Type B pancreatic cell (in vitro differentiated cells): ENCODE measurements around the gene TRIM4. TPM values are rescaled to one million over a fixed set of nuclear protein-coding genes. Genes with fewer than 3 reads are reported as not detected.
"Not testable (repeated sequence)": the region's sequence is repeated elsewhere in the genome, so short reads cannot be mapped to it uniquely, and the experiment has no call there.

Experiments
- DNase-seq: peaks from one replicate; pipeline ENCODE4 v3.0.0; 2021; ENCODE audit warnings: mixed read lengths; ENCODE audit not compliant: unreplicated experiment; ENCODE audit errors: extremely low spot score
- H3K27ac Mint-ChIP-seq: 2 replicates; pipeline ENCODE4 v1.8.0; 2021; ENCODE audit warnings: mild to moderate bottlenecking, mixed read lengths
- H3K27me3 Mint-ChIP-seq: 2 replicates; pipeline ENCODE4 v1.8.0; 2021; ENCODE audit warnings: mixed read lengths
- H3K36me3 Mint-ChIP-seq: 2 replicates; pipeline ENCODE4 v1.8.0; 2021; ENCODE audit warnings: mixed read lengths
- H3K4me1 Mint-ChIP-seq: one replicate; pipeline ENCODE4 v1.8.0; 2021; ENCODE audit warnings: mixed read lengths; ENCODE audit not compliant: unreplicated experiment
- H3K4me3 Mint-ChIP-seq: 2 replicates; pipeline ENCODE4 v1.8.0; 2021; ENCODE audit warnings: mild to moderate bottlenecking, mixed read lengths
- H3K9me3 Mint-ChIP-seq: 2 replicates; pipeline ENCODE4 v1.8.0; 2021; ENCODE audit warnings: mixed read lengths
- total RNA-seq: library from RNA; stranded (reverse); gene quantifications from 2 replicates; pipeline ENCODE4 v1.2.1, GENCODE V29; 2021; ENCODE audit warnings: low replicate concordance
- TF ChIP-seq, protein P1 (sequence below): fragments of 200-600 bp; sonication (generic); conservative IDR thresholded peaks from 2 replicates; pipeline ENCODE4 v1.5.0; 2021; ENCODE audit warnings: antibody characterized with exemption, mild to moderate bottlenecking

Gene TRIM4
- total RNA-seq, 1 donor from 2014 or later: 13.0 TPM

DNA sequence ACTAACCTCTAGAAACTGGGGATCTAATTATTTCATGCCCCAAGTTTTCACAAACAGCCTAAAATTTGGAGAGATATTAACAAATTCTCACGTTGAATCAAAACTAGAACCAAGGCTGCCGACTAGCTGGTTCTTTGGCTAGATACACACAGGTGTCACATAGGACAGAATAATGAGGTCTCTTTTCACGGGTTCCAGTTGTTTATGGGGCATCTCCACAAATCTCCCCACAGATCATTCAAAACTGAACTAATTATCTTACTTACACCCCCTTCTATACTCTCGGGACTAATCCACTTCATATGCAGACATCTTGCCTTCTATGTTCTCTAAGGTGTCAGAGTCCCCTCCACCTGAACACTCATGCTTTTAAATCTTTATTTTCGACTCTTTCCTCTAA is 26.1 kb downstream of the TRIM4 start:
- no peaks in the 10 kb centered on the region for H3K9me3 Mint-ChIP-seq
- no peak for DNase-seq
- H3K27me3 Mint-ChIP-seq: no peaks in the 10 kb centered on the region
- no peak overlapping the region for H3K27ac Mint-ChIP-seq
- peaks cover 3% of the 10 kb centered on the region for H3K36me3 Mint-ChIP-seq
- no peak overlapping the region for H3K4me3 Mint-ChIP-seq
- TF ChIP-seq, protein P1, sequence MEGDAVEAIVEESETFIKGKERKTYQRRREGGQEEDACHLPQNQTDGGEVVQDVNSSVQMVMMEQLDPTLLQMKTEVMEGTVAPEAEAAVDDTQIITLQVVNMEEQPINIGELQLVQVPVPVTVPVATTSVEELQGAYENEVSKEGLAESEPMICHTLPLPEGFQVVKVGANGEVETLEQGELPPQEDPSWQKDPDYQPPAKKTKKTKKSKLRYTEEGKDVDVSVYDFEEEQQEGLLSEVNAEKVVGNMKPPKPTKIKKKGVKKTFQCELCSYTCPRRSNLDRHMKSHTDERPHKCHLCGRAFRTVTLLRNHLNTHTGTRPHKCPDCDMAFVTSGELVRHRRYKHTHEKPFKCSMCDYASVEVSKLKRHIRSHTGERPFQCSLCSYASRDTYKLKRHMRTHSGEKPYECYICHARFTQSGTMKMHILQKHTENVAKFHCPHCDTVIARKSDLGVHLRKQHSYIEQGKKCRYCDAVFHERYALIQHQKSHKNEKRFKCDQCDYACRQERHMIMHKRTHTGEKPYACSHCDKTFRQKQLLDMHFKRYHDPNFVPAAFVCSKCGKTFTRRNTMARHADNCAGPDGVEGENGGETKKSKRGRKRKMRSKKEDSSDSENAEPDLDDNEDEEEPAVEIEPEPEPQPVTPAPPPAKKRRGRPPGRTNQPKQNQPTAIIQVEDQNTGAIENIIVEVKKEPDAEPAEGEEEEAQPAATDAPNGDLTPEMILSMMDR: no peak
- H3K4me1 Mint-ChIP-seq: no peaks in the 10 kb centered on the region

DNA sequence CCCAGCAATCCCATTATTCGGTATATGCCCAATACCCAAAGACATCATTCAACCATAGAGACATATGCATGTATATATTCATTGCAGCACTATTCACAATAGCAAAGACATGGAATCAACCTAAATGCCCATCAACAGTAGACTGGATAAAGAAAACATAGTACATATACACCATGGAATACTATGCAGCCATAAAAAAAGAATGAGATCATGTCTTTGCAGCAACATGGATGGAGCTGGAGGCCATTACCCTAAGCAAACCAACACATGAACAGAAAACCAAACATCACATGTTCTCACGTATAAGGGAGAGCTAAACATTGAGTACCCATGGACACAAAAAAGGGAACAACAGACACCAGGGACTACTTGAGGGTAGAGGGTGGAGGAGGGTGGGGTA is 29.0 kb downstream of the TRIM4 start:
- not testable (repeated sequence) for H3K9me3 Mint-ChIP-seq, H3K27ac Mint-ChIP-seq, H3K27me3 Mint-ChIP-seq, H3K4me1 Mint-ChIP-seq, H3K36me3 Mint-ChIP-seq, DNase-seq, H3K4me3 Mint-ChIP-seq

DNA sequence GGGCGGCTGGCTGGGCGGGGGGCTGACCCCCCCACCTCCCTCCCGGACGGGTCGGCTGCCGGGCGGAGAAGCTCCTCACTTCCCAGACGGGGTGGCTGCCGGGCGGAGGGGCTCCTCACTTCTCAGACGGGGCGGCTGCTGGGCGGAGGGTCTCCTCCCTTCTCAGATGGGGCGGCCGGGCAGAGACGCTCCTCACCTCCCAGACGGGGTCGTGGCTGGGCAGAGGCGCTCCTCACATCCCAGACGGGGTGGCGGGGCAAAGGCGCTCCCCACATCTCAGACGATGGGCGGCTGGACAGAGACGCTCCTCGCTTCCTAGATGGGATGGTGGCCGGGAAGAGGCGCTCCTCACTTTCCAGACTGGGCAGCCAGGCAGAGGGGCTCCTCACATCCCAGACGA is 31.0 kb downstream of the TRIM4 start:
- not testable (repeated sequence) for H3K27ac Mint-ChIP-seq, H3K4me1 Mint-ChIP-seq, H3K36me3 Mint-ChIP-seq, H3K4me3 Mint-ChIP-seq, H3K9me3 Mint-ChIP-seq, H3K27me3 Mint-ChIP-seq, DNase-seq

DNA sequence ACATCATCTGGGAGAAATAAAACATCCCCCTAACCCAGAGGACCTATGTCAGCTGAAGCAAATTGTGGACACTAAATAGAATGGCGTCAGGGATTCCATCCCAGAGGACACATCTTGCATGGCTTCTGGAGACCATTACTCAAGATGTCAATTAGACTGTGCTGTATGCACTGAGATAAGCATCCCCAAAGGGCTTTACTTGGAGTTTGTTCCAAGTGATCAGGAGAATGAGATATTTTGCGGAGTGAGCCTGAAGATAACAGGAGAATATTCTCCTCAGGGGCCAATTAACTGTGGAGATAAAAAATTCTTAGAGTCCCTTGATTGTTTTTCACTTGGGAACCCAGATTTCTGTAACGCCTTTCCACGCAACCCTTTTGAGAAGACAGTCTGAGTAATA is 38.0 kb downstream of the TRIM4 start:
- peaks cover 6% of the 10 kb centered on the region for H3K9me3 Mint-ChIP-seq
- DNase-seq: no peak
- H3K27ac Mint-ChIP-seq: no peak overlapping the region
- H3K36me3 Mint-ChIP-seq: no peaks in the 10 kb centered on the region
- H3K4me3 Mint-ChIP-seq: no peak overlapping the region
- TF ChIP-seq, protein P1: no peak
- no peaks in the 10 kb centered on the region for H3K4me1 Mint-ChIP-seq
- H3K27me3 Mint-ChIP-seq: no peaks in the 10 kb centered on the region

DNA sequence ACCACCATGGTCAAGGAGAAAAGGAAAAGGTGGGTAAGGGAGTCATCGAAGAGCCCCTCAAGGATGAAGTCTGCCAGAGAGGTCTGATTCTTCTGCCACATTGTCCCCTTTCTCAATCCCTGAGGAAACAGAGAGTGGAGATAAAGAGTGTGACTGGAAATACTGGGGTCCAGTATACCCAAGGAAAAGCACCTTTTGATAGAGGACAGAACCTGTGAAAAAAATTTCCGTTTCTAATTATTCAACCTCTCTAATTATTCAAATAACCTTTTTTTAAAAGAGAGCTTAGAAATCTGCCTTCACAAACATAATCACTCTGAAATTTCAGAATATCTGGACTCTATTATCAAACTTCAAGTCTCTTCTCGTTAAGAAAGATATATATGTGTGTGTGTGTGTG is 42.4 kb downstream of the TRIM4 start, which contains the start of gene OR2AE1:
Gene OR2AE1, minus strand, starts transcription at position 101 of the 400 bp plus-strand sequence. Its CDS starts 0 bp downstream, at position 101.
- H3K4me3 Mint-ChIP-seq: no peak within 1 kb of the TSS
- no peaks in the 10 kb centered on the region for H3K27me3 Mint-ChIP-seq
- H3K27ac Mint-ChIP-seq: no peak within 1 kb of the TSS
- peaks cover 5% of the 10 kb centered on the region for H3K9me3 Mint-ChIP-seq
- H3K36me3 Mint-ChIP-seq: no peaks in the 10 kb centered on the region
- TF ChIP-seq, protein P1: no peak
- DNase-seq: no peak
- H3K4me1 Mint-ChIP-seq: no peaks in the 10 kb centered on the region

DNA sequence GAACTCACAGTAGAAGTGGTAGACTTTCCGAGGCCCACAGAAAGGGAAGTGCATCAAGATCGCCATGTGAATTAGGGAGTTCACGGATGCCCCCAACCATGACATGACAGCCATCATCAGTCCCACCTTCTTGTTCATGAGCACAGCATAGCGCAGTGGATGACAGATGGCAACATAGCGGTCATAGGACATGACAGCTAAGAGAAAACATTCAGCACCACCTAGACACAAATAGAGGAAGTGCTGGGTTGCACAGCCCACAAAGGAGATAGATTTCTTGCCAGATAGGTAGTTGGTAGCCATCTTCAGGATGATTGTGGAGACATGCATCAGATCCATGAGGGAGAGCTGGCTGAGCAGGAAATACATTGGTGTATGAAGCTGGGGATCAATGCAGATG is 42.8 kb downstream of the TRIM4 start:
- Mint-ChIP-seq H3K27ac (no peak overlapping the region), H3K36me3 (no peaks in the 10 kb centered on the region), H3K4me3 (no peak overlapping the region), H3K27me3 (no peaks in the 10 kb centered on the region), H3K4me1 (no peaks in the 10 kb centered on the region), H3K9me3 (peaks cover 5% of the 10 kb centered on the region)
- no peak for DNase-seq
- TF ChIP-seq, protein P1: no peak

DNA sequence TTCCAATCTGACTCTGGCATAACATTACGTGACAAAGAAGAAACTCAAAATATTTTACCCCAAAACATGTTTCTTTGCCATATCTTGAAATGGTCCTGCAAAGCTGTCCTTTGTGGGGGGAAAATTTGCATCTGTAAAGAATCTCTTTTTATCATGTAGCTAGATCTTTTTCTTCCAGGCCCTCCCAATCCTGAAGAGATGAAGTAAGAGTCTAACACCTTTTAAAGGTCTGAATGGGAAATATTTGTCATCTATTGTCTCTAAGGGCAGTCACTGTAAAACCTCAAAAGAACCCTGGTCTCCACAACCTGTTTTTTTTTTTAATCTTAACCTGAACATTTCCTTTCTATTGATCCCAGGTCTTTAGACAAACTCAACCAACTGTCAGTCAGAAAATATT is 51.1 kb downstream of the TRIM4 start:
- TF ChIP-seq, protein P1: no peak
- DNase-seq: no peak
- Mint-ChIP-seq H3K9me3 (peaks cover 5% of the 10 kb centered on the region), H3K4me1 (no peaks in the 10 kb centered on the region), H3K27me3 (no peaks in the 10 kb centered on the region), H3K27ac (no peak overlapping the region), H3K36me3 (no peaks in the 10 kb centered on the region), H3K4me3 (no peak overlapping the region)

DNA sequence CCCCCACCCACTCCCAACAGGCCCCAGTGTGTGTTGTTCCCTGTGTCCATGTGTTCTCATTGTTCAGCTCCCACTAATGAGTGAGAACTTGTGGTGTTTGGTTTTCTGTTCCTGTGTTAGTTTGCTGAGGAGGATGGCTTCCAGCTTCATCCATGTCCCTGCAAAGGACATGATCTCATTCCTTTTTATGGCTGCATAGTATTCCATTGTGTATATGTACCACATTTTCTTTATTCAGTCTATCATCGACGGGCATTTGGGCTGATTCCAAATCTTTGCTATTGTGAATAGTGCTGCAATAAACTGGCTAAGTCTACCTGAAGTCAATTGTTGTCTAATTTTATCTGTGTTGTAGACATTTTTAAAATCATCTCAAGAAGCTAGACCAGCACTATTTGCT is 51.9 kb downstream of the TRIM4 start:
- not testable (repeated sequence) for H3K9me3 Mint-ChIP-seq, H3K4me1 Mint-ChIP-seq, H3K27ac Mint-ChIP-seq, H3K36me3 Mint-ChIP-seq, H3K4me3 Mint-ChIP-seq, H3K27me3 Mint-ChIP-seq, DNase-seq
